Measurements from ENCODE around the gene ZNF669. TPM values are rescaled to one million over a fixed set of nuclear protein-coding genes. Genes with fewer than 3 reads are reported as not detected.

The ZNF669 gene
- total RNA-seq, 6 experiments from 2014 or later = 0.90 to 2.6 (median 1.5) TPM

- H3K27me3 ChIP-seq = no peaks in the 10 kb centered on the region
- no peak for ATAC-seq
- H3K4me1 ChIP-seq = peaks cover 0 to 14% (median 0%) of the 10 kb centered on the region in 4 donors
- intact Hi-C loops (cut with DNase I) = no loop called here
- TF ChIP-seq POLR2A (IDR thresholded peaks at IDR 0.05) (no peak), CTCF (IDR thresholded peaks at IDR 0.05) (no peak)
- H3K36me3 ChIP-seq = no peaks in the 10 kb centered on the region
- no peak overlapping the region for H3K4me3 ChIP-seq
- no peak overlapping the region for H3K27ac ChIP-seq
- 90% methylated on average over 2 of the region's 13 CpGs for WGBS (ENCODE audit: insufficient coverage, low coverage, low lambda C conversion rate, missing lambda C conversion rate)
- H3K9me3 ChIP-seq = no peaks in the 10 kb centered on the region
- no peak for DNase-seq
Measured at GRCh38 chr1:247114351-247115140, 10.4 kb upstream of the ZNF669 start.

- H3K27me3 ChIP-seq = no peaks in the 10 kb centered on the region
- H3K4me3 ChIP-seq = no peak overlapping the region
- DNase-seq (peak in 1 of 3 donors; percentile 56), ATAC-seq (peak in 1 of 4 donors; percentile 21)
- H3K27ac ChIP-seq = no peak overlapping the region
- intact Hi-C loops (cut with DNase I) = no loop called here
- H3K36me3 ChIP-seq = no peaks in the 10 kb centered on the region
- 37% methylated on average over 2 of the region's 5 CpGs for WGBS (ENCODE audit: insufficient coverage, low coverage, low lambda C conversion rate, missing lambda C conversion rate)
- H3K4me1 ChIP-seq = peaks cover 0 to 14% (median 0%) of the 10 kb centered on the region in 4 donors
- no peak for TF ChIP-seq POLR2A (IDR thresholded peaks at IDR 0.05)
- H3K9me3 ChIP-seq = no peaks in the 10 kb centered on the region
Measured at GRCh38 chr1:247113733-247114271, 9.6 kb upstream of the ZNF669 start.

GRCh38 chr1:247113094-247113497 lies 8.9 kb upstream of the ZNF669 start:
- intact Hi-C loops (cut with DNase I) = no loop called here
- H3K27ac ChIP-seq = peak overlapping the region in 1 of 3 donors; percentile 68
- peak; percentile 82 to 87 (median 85) for DNase-seq

GRCh38 chr1:247112479-247112781 lies 8.3 kb upstream of the ZNF669 start:
- intact Hi-C loops (cut with DNase I) = no loop called here
- Histone ChIP-seq H3K4me3 (peak overlapping the region; percentile 64 to 70 (median 66)), H3K27ac (peak overlapping the region in 1 of 3 donors; percentile 68), H3K4me1 (peaks cover 0 to 14% (median 0%) of the 10 kb centered on the region in 4 donors), H3K9me3 (no peaks in the 10 kb centered on the region), H3K27me3 (no peaks in the 10 kb centered on the region), H3K36me3 (no peaks in the 10 kb centered on the region)
- DNase-seq (no peak), ATAC-seq (peak in 1 of 4 donors; percentile 40)
- TF ChIP-seq POLR2A (IDR thresholded peaks at IDR 0.05) = no peak
- WGBS (ENCODE audit: insufficient coverage, low coverage, low lambda C conversion rate, missing lambda C conversion rate) = no CpG with 5 or more reads among the region's 9 CpGs

More at GRCh38 chr1:247113094-247113497, 8.9 kb upstream of the ZNF669 start:
- TF ChIP-seq POLR2A (IDR thresholded peaks at IDR 0.05) (peak; percentile 55), CTCF (IDR thresholded peaks at IDR 0.05) (no peak)
- WGBS (ENCODE audit: insufficient coverage, low coverage, low lambda C conversion rate, missing lambda C conversion rate) = 17% methylated on average over 3 of the region's 5 CpGs
- no peaks in the 10 kb centered on the region for H3K27me3 ChIP-seq
- H3K4me1 ChIP-seq = peaks cover 0 to 14% (median 0%) of the 10 kb centered on the region in 4 donors
- no peak overlapping the region for H3K4me3 ChIP-seq
- H3K9me3 ChIP-seq = no peaks in the 10 kb centered on the region
- H3K36me3 ChIP-seq = no peaks in the 10 kb centered on the region
- peak; percentile 56 to 84 (median 72) for ATAC-seq

GRCh38 chr1:247111700-247112478 lies 7.7 kb upstream of the ZNF669 start:
- intact Hi-C loops (cut with DNase I) = no loop called here
- Histone ChIP-seq H3K36me3 (no peaks in the 10 kb centered on the region), H3K27me3 (no peaks in the 10 kb centered on the region), H3K9me3 (no peaks in the 10 kb centered on the region), H3K27ac (peak overlapping the region; percentile 39 to 68 (median 59)), H3K4me3 (peak overlapping the region; percentile 64 to 70 (median 66)), H3K4me1 (peaks cover 0 to 14% (median 0%) of the 10 kb centered on the region in 4 donors)
- DNase-seq (peak; percentile 81 to 82 (median 82)), ATAC-seq (peak; percentile 83 to 92 (median 91))
- TF ChIP-seq CTCF (IDR thresholded peaks at IDR 0.05) (no peak), POLR2A (IDR thresholded peaks at IDR 0.05) (peak; percentile 84)
- 0% methylated on average over 15 of the region's 78 CpGs for WGBS (ENCODE audit: insufficient coverage, low coverage, low lambda C conversion rate, missing lambda C conversion rate)

Data from right lobe of liver (tissue), 6 donors.